ENCODE results near the gene TFDP2.

GRCh38 chr3:141981084-141981483 lies 168.3 kb downstream of the TFDP2 start:
- no peak for TF ChIP-seq CTCF (IDR thresholded peaks at IDR 0.05)
- TF ChIP-seq POLR2A (IDR thresholded peaks at IDR 0.05) = no peak

All from suprapubic skin (tissue), 3 donors.